MCF 10A (cell line): ENCODE measurements around the gene BOD1L1. TPM values are rescaled to one million over a fixed set of nuclear protein-coding genes. Genes with fewer than 3 reads are reported as not detected.

Experiments used
- BruUV-seq: library from RNA; stranded (reverse); fragments of 400-500 nt; replicated peaks from 2 replicates; lab custom pipeline; 2021; lab: Mats Ljungman, UMichigan
- CTCF ChIA-PET: fragments of 300-600 bp; sonication (Branson Sonifier 250); formaldehyde crosslinking; extraction: SDS; loops from one replicate; lab custom pipeline; 2021; ENCODE audit warnings: antibody characterized with exemption, inconsistent platforms; lab: Yijun Ruan, JAX
- POLR2A ChIA-PET: fragments of 300-600, 350-650 bp; sonication (Branson Sonifier 250); formaldehyde crosslinking; extraction: SDS; loops from one replicate; lab custom pipeline; 2020; ENCODE audit warnings: antibody characterized with exemption, inconsistent platforms; lab: Yijun Ruan, JAX
- DNase-seq: peaks from one replicate; pipeline ENCODE4 v3.0.0-alpha.2; 2018; ENCODE audit not compliant: unreplicated experiment
- H3K27ac Mint-ChIP-seq: one replicate; pipeline ENCODE4 v1.8.0; 2022; ENCODE audit warnings: mild to moderate bottlenecking, low read depth, mixed read lengths; ENCODE audit not compliant: unreplicated experiment
- H3K27me3 Mint-ChIP-seq: one replicate; pipeline ENCODE4 v1.8.0; 2022; ENCODE audit warnings: mixed read lengths; ENCODE audit not compliant: insufficient read depth, unreplicated experiment
- H3K36me3 Mint-ChIP-seq: one replicate; pipeline ENCODE4 v1.8.0; 2022; ENCODE audit warnings: mild to moderate bottlenecking, moderate library complexity, mixed read lengths; ENCODE audit not compliant: insufficient read depth, unreplicated experiment
- H3K4me1 Mint-ChIP-seq: one replicate; pipeline ENCODE4 v1.8.0; 2022; ENCODE audit warnings: mixed read lengths; ENCODE audit not compliant: insufficient read depth, unreplicated experiment
- H3K4me3 Mint-ChIP-seq: one replicate; pipeline ENCODE4 v1.8.0; 2022; ENCODE audit warnings: mild to moderate bottlenecking, moderate library complexity, mixed read lengths; ENCODE audit not compliant: unreplicated experiment
- H3K9me3 Mint-ChIP-seq: one replicate; pipeline ENCODE4 v1.8.0; 2022; ENCODE audit warnings: mixed read lengths; ENCODE audit not compliant: unreplicated experiment
- CTCF ChIP-seq: fragments of 200-600 bp; IDR thresholded peaks from one replicate; pipeline ENCODE4 v1.8.0; 2022; ENCODE audit warnings: antibody characterized with exemption, mild to moderate bottlenecking; ENCODE audit not compliant: unreplicated experiment
- intact Hi-C: fragments of 100-400 bp; cut with micrococcal nuclease; formaldehyde crosslinking; loops from 2 replicates; pipeline ENCODE4 v1.14.1; 2022
- total RNA-seq: library from RNA; stranded (reverse); gene quantifications from 2 replicates; pipeline ENCODE4 v1.2.3, GENCODE V29; 2022

The BOD1L1 gene
- total RNA-seq, 1 experiment from 2014 or later = 46.8 TPM

GRCh38 chr4:13626492-13627177, 890 bp downstream of the BOD1L1 start:
- peaks cover 27% of the 10 kb centered on the region for H3K4me1 Mint-ChIP-seq
- H3K27me3 Mint-ChIP-seq = no peaks in the 10 kb centered on the region
- BruUV-seq = TSS peak; percentile 58
- peaks cover 7% of the 10 kb centered on the region for H3K36me3 Mint-ChIP-seq
- no peaks in the 10 kb centered on the region for H3K9me3 Mint-ChIP-seq
- CTCF ChIA-PET = no interaction called here
- intact Hi-C loops = loop anchor here (10.0 kb wide), 1 partner anchor 1378 kb away; the partner anchor contains the start of gene CPEB2
- POLR2A ChIA-PET = interaction anchor here (0.6 to 2.8 kb wide), 11 partner anchors 9 to 1384 kb away, joined by 3 to 16 read pairs (median 4); no protein-coding TSS in a partner anchor
- peak overlapping the region; percentile 99 for H3K27ac Mint-ChIP-seq
- peak overlapping the region; percentile 89 for H3K4me3 Mint-ChIP-seq
- no peak for TF ChIP-seq CTCF
- DNase-seq = peak; percentile 4

- TF ChIP-seq CTCF = no peak
- ChIA-PET CTCF (interaction anchor here (0.8 to 1.4 kb wide), 2 partner anchors 458 to 766 kb away, joined by 3 to 4 read pairs; no protein-coding TSS in a partner anchor), POLR2A (interaction anchor here (1.0 to 1.2 kb wide), 2 partner anchors 8 to 10 kb away, joined by 3 to 5 read pairs; no protein-coding TSS in a partner anchor)
- no peak for DNase-seq
- no peak overlapping the region for H3K27ac Mint-ChIP-seq
- H3K9me3 Mint-ChIP-seq = no peaks in the 10 kb centered on the region
- no peaks in the 10 kb centered on the region for H3K27me3 Mint-ChIP-seq
- intact Hi-C loops = no loop called here
- H3K36me3 Mint-ChIP-seq = peaks cover 57% of the 10 kb centered on the region
- BruUV-seq = no TSS peak
- H3K4me1 Mint-ChIP-seq = peaks cover 19% of the 10 kb centered on the region
- H3K4me3 Mint-ChIP-seq = no peak overlapping the region
Observed at GRCh38 chr4:13618212-13618806, 9.2 kb downstream of the BOD1L1 start.

- DNase-seq = no peak
- Mint-ChIP-seq H3K36me3 (peaks cover 62% of the 10 kb centered on the region), H3K4me1 (peaks cover 14% of the 10 kb centered on the region), H3K9me3 (no peaks in the 10 kb centered on the region), H3K4me3 (no peak overlapping the region), H3K27me3 (no peaks in the 10 kb centered on the region), H3K27ac (no peak overlapping the region)
- no TSS peak for BruUV-seq
- intact Hi-C loops = no loop called here
- TF ChIP-seq CTCF = no peak
- ChIA-PET CTCF (interaction anchor here (0.8 to 1.4 kb wide), 2 partner anchors 37 to 765 kb away, joined by 3 to 4 read pairs; no protein-coding TSS in a partner anchor), POLR2A (interaction anchor here (0.7 to 1.0 kb wide), 2 partner anchors 8 to 12 kb away, joined by 3 read pairs; no protein-coding TSS in a partner anchor)
Observed at GRCh38 chr4:13617801-13618200, 9.7 kb downstream of the BOD1L1 start.

- POLR2A ChIA-PET = no interaction called here
- H3K4me3 Mint-ChIP-seq = no peak overlapping the region
- peaks cover 68% of the 10 kb centered on the region for H3K36me3 Mint-ChIP-seq
- no peak for TF ChIP-seq CTCF
- H3K27ac Mint-ChIP-seq = no peak overlapping the region
- peaks cover 6% of the 10 kb centered on the region for H3K4me1 Mint-ChIP-seq
- CTCF ChIA-PET = interaction anchor here (1.4 kb wide), 1 partner anchor 764 kb away, joined by 4 read pairs; no protein-coding TSS in a partner anchor
- H3K9me3 Mint-ChIP-seq = no peaks in the 10 kb centered on the region
- BruUV-seq = no TSS peak
- DNase-seq = no peak
- intact Hi-C loops = no loop called here
- no peaks in the 10 kb centered on the region for H3K27me3 Mint-ChIP-seq
Observed at GRCh38 chr4:13616597-13616996, 10.9 kb downstream of the BOD1L1 start.
